ENCODE data around the gene DAPK1. TPM values are rescaled to one million over a fixed set of nuclear protein-coding genes. Genes with fewer than 3 reads are reported as not detected.

The DAPK1 gene
- total RNA-seq, 1 donor from 2014 or later: 29.5 TPM

GRCh38 chr9:87569008-87569509, 71.4 kb downstream of the DAPK1 start:
- Histone ChIP-seq H3K36me3 (no peaks in the 10 kb centered on the region), H3K79me2 (ENCODE audit: low read depth) (peaks cover 30% of the 10 kb centered on the region), H3K4me3 (no peak overlapping the region), H3K9ac (no peak overlapping the region), H3K4me1 (peaks cover 39% of the 10 kb centered on the region), H3F3A (ENCODE audit: low read depth) (peaks cover 9% of the 10 kb centered on the region), H4K20me1 (ENCODE audit: low read depth) (peaks cover 35% of the 10 kb centered on the region), H3K9me3 (ENCODE audit: low read depth) (no peaks in the 10 kb centered on the region), H3K27me3 (no peaks in the 10 kb centered on the region), H3K4me2 (peak overlapping the region; percentile 8), H3K27ac (no peak overlapping the region), H2AFZ (replicated peaks) (no peak overlapping the region)
- Mint-ChIP-seq H3K27me3 (ENCODE audit: insufficient read depth, low read depth) (no peaks in the 10 kb centered on the region), H3K36me3 (peaks cover 22% of the 10 kb centered on the region), H3K27ac (no peak overlapping the region), H3K4me1 (peaks cover 57% of the 10 kb centered on the region), H3K9me3 (no peaks in the 10 kb centered on the region), H3K4me3 (no peak overlapping the region)
- DNase-seq (ENCODE audit: low spot score): peak; percentile 23
- TF ChIP-seq CTCF (IDR thresholded peaks at IDR 0.05) (no peak), EZH2phosphoT487 (IDR thresholded peaks at IDR 0.05) (no peak)

GRCh38 chr9:87569518-87569917, 71.9 kb downstream of the DAPK1 start:
- Histone ChIP-seq H3K27ac (no peak overlapping the region), H4K20me1 (ENCODE audit: low read depth) (peaks cover 35% of the 10 kb centered on the region), H3K9ac (no peak overlapping the region), H3F3A (ENCODE audit: low read depth) (peaks cover 9% of the 10 kb centered on the region), H3K4me2 (peak overlapping the region; percentile 8), H3K9me3 (ENCODE audit: low read depth) (no peaks in the 10 kb centered on the region), H3K36me3 (no peaks in the 10 kb centered on the region), H3K79me2 (ENCODE audit: low read depth) (peaks cover 30% of the 10 kb centered on the region), H3K27me3 (no peaks in the 10 kb centered on the region), H2AFZ (replicated peaks) (no peak overlapping the region), H3K4me3 (no peak overlapping the region), H3K4me1 (peaks cover 39% of the 10 kb centered on the region)
- DNase-seq (ENCODE audit: low spot score): no peak
- H3K9me3 Mint-ChIP-seq: no peaks in the 10 kb centered on the region
- no peak overlapping the region for H3K4me3 Mint-ChIP-seq
- H3K27me3 Mint-ChIP-seq (ENCODE audit: insufficient read depth, low read depth): no peaks in the 10 kb centered on the region
- peaks cover 57% of the 10 kb centered on the region for H3K4me1 Mint-ChIP-seq
- TF ChIP-seq EZH2phosphoT487 (IDR thresholded peaks at IDR 0.05): no peak
- H3K27ac Mint-ChIP-seq: no peak overlapping the region
- H3K36me3 Mint-ChIP-seq: peaks cover 22% of the 10 kb centered on the region

- Histone ChIP-seq H3K9me3 (ENCODE audit: low read depth) (no peaks in the 10 kb centered on the region), H3K27ac (peak overlapping the region; percentile 10), H4K20me1 (ENCODE audit: low read depth) (peaks cover 35% of the 10 kb centered on the region), H3K4me2 (peak overlapping the region; percentile 44), H3K36me3 (no peaks in the 10 kb centered on the region), H3K4me1 (peaks cover 39% of the 10 kb centered on the region), H3K27me3 (no peaks in the 10 kb centered on the region), H3K79me2 (ENCODE audit: low read depth) (peaks cover 30% of the 10 kb centered on the region), H3F3A (ENCODE audit: low read depth) (peaks cover 9% of the 10 kb centered on the region), H3K9ac (no peak overlapping the region), H2AFZ (replicated peaks) (no peak overlapping the region), H3K4me3 (no peak overlapping the region)
- no peak for DNase-seq (ENCODE audit: low spot score)
- TF ChIP-seq CTCF (IDR thresholded peaks at IDR 0.05) (no peak), EZH2 (IDR thresholded peaks at IDR 0.05) (no peak)
- Mint-ChIP-seq H3K9me3 (no peaks in the 10 kb centered on the region), H3K27me3 (ENCODE audit: insufficient read depth, low read depth) (no peaks in the 10 kb centered on the region), H3K4me3 (no peak overlapping the region), H3K27ac (peak overlapping the region; percentile 58), H3K36me3 (peaks cover 20% of the 10 kb centered on the region), H3K4me1 (peaks cover 51% of the 10 kb centered on the region)
These were observed 72.6 kb downstream of the DAPK1 start for GRCh38 chr9:87570000-87570908.

- Histone ChIP-seq H4K20me1 (ENCODE audit: low read depth) (peaks cover 33% of the 10 kb centered on the region), H3K9ac (no peak overlapping the region), H2AFZ (replicated peaks) (no peak overlapping the region), H3K27me3 (no peaks in the 10 kb centered on the region), H3K9me3 (ENCODE audit: low read depth) (no peaks in the 10 kb centered on the region), H3K79me2 (ENCODE audit: low read depth) (peaks cover 38% of the 10 kb centered on the region), H3K27ac (no peak overlapping the region), H3K36me3 (no peaks in the 10 kb centered on the region), H3F3A (ENCODE audit: low read depth) (peaks cover 9% of the 10 kb centered on the region), H3K4me3 (no peak overlapping the region), H3K4me1 (peaks cover 38% of the 10 kb centered on the region), H3K4me2 (no peak overlapping the region)
- no peaks in the 10 kb centered on the region for H3K27me3 Mint-ChIP-seq (ENCODE audit: insufficient read depth, low read depth)
- H3K4me3 Mint-ChIP-seq: no peak overlapping the region
- H3K27ac Mint-ChIP-seq: no peak overlapping the region
- TF ChIP-seq EZH2phosphoT487 (IDR thresholded peaks at IDR 0.05): no peak
- TF ChIP-seq CTCF (IDR thresholded peaks at IDR 0.05): no peak
- TF ChIP-seq EZH2 (IDR thresholded peaks at IDR 0.05): no peak
- H3K4me1 Mint-ChIP-seq: peaks cover 47% of the 10 kb centered on the region
- no peak for DNase-seq (ENCODE audit: low spot score)
- no peaks in the 10 kb centered on the region for H3K9me3 Mint-ChIP-seq
- H3K36me3 Mint-ChIP-seq: peaks cover 11% of the 10 kb centered on the region
These were observed 75.1 kb downstream of the DAPK1 start for GRCh38 chr9:87572719-87573118.

Measured in neural progenitor cell (in vitro differentiated cells).